Endothelial cell of umbilical vein (primary cell): ENCODE data around the gene MANF. TPM values are rescaled to one million over a fixed set of nuclear protein-coding genes. Genes with fewer than 3 reads are reported as not detected.

ENCODE experiments used
- BruUV-seq: library from RNA; stranded (reverse); fragments of 400-500 nt; replicated peaks from 2 replicates; lab custom pipeline; 2021; lab: Mats Ljungman, UMichigan
- CTCF ChIA-PET: fragments of 300-600, 350-600 bp; sonication (Branson Sonifier 250); formaldehyde crosslinking; loops from one replicate; lab custom pipeline; 2021; ENCODE audit warnings: antibody characterized with exemption, inconsistent platforms; lab: Charles Lee
- POLR2A ChIA-PET: fragments of 300-600, 350-600 bp; sonication (Branson Sonifier 250); formaldehyde crosslinking; loops from one replicate; lab custom pipeline; 2021; ENCODE audit warnings: antibody characterized with exemption, inconsistent platforms; lab: Charles Lee
- DNase-seq: peaks from one replicate; pipeline ENCODE4 v3.0.0-alpha.2; 2011; ENCODE audit warnings: low read depth, low spot score
- FAIRE-seq: peaks from 2 replicates; lab custom pipeline; 2011; peaks lifted over from hg19 to GRCh38; lab: Jason Lieb, UNC
- H2AFZ ChIP-seq: 2 replicates; pipeline ENCODE4 v1.6.0; 2012; ENCODE audit warnings: low read depth, low read length, control low read depth, inconsistent platforms
- H3K27ac ChIP-seq: 2 replicates; pipeline ENCODE4 v1.5.1; 2011; ENCODE audit warnings: low read depth, mild to moderate bottlenecking, control low read depth, low read length, moderate library complexity; ENCODE audit not compliant: insufficient read depth
- H3K27me3 ChIP-seq, 2 experiments: 2 replicates each; pipeline versions ENCODE4 v1.6.0 to v1.6.1; 2011; ENCODE audit warnings: low read length in 2 of 2, mixed read lengths in 1 of 2; ENCODE audit not compliant: control insufficient read depth in 2 of 2, insufficient read depth in 2 of 2
- H3K36me3 ChIP-seq, 2 experiments: 2 replicates in 1 of 2; 3 replicates in 1 of 2; pipeline ENCODE4 v1.5.1; 2011; ENCODE audit warnings: low read length in 2 of 2, mild to moderate bottlenecking in 1 of 2, moderate library complexity in 1 of 2; ENCODE audit not compliant: control insufficient read depth in 2 of 2, insufficient read depth in 2 of 2; ENCODE audit errors: extremely low read depth in 1 of 2
- H3K4me1 ChIP-seq: 3 replicates; pipeline ENCODE4 v1.5.1; 2011; ENCODE audit warnings: mild to moderate bottlenecking, low read length; ENCODE audit not compliant: control insufficient read depth, insufficient read depth; ENCODE audit errors: extremely low read depth
- H3K4me2 ChIP-seq: 2 replicates; pipeline ENCODE4 v1.6.1; 2011; ENCODE audit warnings: low read length, control low read depth, mixed read lengths; ENCODE audit not compliant: insufficient read depth
- H3K4me3 ChIP-seq, 3 experiments: fragments of 200-600 bp in 1 of 3; sonication (generic), shearing (Covaris generic) in 1 of 3; replicated peaks in 1 of 3; 2 replicates each; pipeline ENCODE4 v1.5.1; 2011 to 2016; ENCODE audit warnings: control low read depth in 3 of 3, low read length in 3 of 3, mild to moderate bottlenecking in 2 of 3, inconsistent platforms in 1 of 3, low read depth in 1 of 3, moderate library complexity in 1 of 3; ENCODE audit not compliant: insufficient read depth in 1 of 3
- H3K79me2 ChIP-seq: 2 replicates; pipeline ENCODE4 v1.6.0; 2012; ENCODE audit warnings: low read length, inconsistent platforms; ENCODE audit not compliant: control insufficient read depth, insufficient read depth
- H3K9ac ChIP-seq: replicated peaks from 2 replicates; pipeline ENCODE3; 2011; ENCODE audit warnings: low read length, control low read depth; ENCODE audit not compliant: insufficient read depth; ENCODE audit errors: extremely low read depth
- H3K9me1 ChIP-seq: replicated peaks from 3 replicates; pipeline ENCODE4 v1.6.0; 2011; ENCODE audit warnings: mild to moderate bottlenecking, low read length; ENCODE audit not compliant: control insufficient read depth, insufficient read depth; ENCODE audit errors: extremely low read depth
- H3K9me3 ChIP-seq: replicated peaks from 2 replicates; pipeline ENCODE4 v1.5.1; 2012; ENCODE audit warnings: low read length, inconsistent platforms; ENCODE audit not compliant: control insufficient read depth, insufficient read depth
- H4K20me1 ChIP-seq: replicated peaks from 2 replicates; pipeline ENCODE3; 2011; ENCODE audit warnings: mild to moderate bottlenecking, low read length; ENCODE audit not compliant: control insufficient read depth, insufficient read depth; ENCODE audit errors: extremely low read depth
- CTCF ChIP-seq, 2 donors: IDR thresholded peaks; 1 replicate in 1 of 2; 2 replicates in 1 of 2; pipeline ENCODE4 v1.5.1; 2011; ENCODE audit warnings: low read length in 2 of 2, mild to moderate bottlenecking in 2 of 2, moderate library complexity in 2 of 2, control low read depth in 1 of 2, inconsistent platforms in 1 of 2, low read depth in 1 of 2; ENCODE audit not compliant: insufficient read depth in 1 of 2; ENCODE audit errors: extremely low read depth in 1 of 2
- EZH2 ChIP-seq: IDR thresholded peaks from 2 replicates; pipeline ENCODE4 v1.6.1; 2012; ENCODE audit warnings: borderline replicate concordance, low read depth, mild to moderate bottlenecking, moderate library complexity, low read length, inconsistent platforms; ENCODE audit not compliant: severe bottlenecking
- FOS ChIP-seq: IDR thresholded peaks from 2 replicates; pipeline ENCODE4 v1.6.1; 2011; ENCODE audit warnings: mild to moderate bottlenecking, low read length, moderate library complexity, borderline replicate concordance; ENCODE audit not compliant: insufficient read depth
- GATA2 ChIP-seq: IDR thresholded peaks from 2 replicates; pipeline ENCODE4 v1.7.0; 2011; ENCODE audit warnings: low read depth, mild to moderate bottlenecking, moderate library complexity, mixed read lengths, low read length; ENCODE audit not compliant: insufficient read length, insufficient read depth
- JUN ChIP-seq: IDR thresholded peaks from 2 replicates; pipeline ENCODE4 v1.6.1; 2011; ENCODE audit warnings: borderline replicate concordance, low read depth; ENCODE audit not compliant: insufficient read length, insufficient read depth
- MAX ChIP-seq: IDR thresholded peaks from 2 replicates; pipeline ENCODE4 v1.6.1; 2011; ENCODE audit not compliant: insufficient read depth, insufficient read length
- MYC ChIP-seq: IDR thresholded peaks from one replicate; pipeline ENCODE4 v1.6.1; 2011; ENCODE audit warnings: mild to moderate bottlenecking, low read depth, low read length
- POLR2A ChIP-seq: IDR thresholded peaks from 2 replicates; pipeline ENCODE4 v1.6.1; 2012; ENCODE audit warnings: low read depth, mild to moderate bottlenecking, control low read depth, low read length
- POLR2AphosphoS5 ChIP-seq: IDR thresholded peaks from 2 replicates; pipeline ENCODE4 v1.6.1; 2012; ENCODE audit warnings: low read depth, mild to moderate bottlenecking, control low read depth, low read length, moderate library complexity; ENCODE audit not compliant: insufficient read depth
- dilution Hi-C: fragments of 300-500 bp; cut with MboI; formaldehyde crosslinking; loops from one replicate; pipeline ENCODE4 v1.15.0; 2019; ENCODE audit warnings: low sequenced_read_pairs; ENCODE audit not compliant: extremely low pct_ligation_motif_present
- intact Hi-C: fragments of 100-400 bp; cut with micrococcal nuclease; formaldehyde crosslinking; loops from one replicate; pipeline ENCODE4 v1.10.0; 2022
- polyA plus RNA-seq, 4 experiments: library from polyadenylated mRNA; depleted of rRNA in 3 of 4; stranded (reverse) in 3 of 4; unstranded in 1 of 4; fragments of >200 nt; gene quantifications; 2 replicates each; pipeline versions ENCODE4 v1.2.1 to v1.2.3, GENCODE V29; 2011 to 2012; ENCODE audit warnings: missing spikeins in 1 of 4
- total RNA-seq: library from RNA; stranded (reverse); gene quantifications from 2 replicates; pipeline ENCODE4 v1.2.3, GENCODE V29; 2021

Gene MANF
- total and polyA plus RNA-seq, 2 donors (not counting 3 experiments of a cell fraction or from before 2014, with no cell fraction given) = 100 to 248 TPM

- Histone ChIP-seq H3K4me3 (no peak overlapping the region), H3K9me1 (no peaks in the 10 kb centered on the region), H3K4me1 (peaks cover 15% of the 10 kb centered on the region), H3K79me2 (no peaks in the 10 kb centered on the region), H3K9me3 (no peaks in the 10 kb centered on the region), H3K9ac (no peak overlapping the region), H2AFZ (no peak overlapping the region), H4K20me1 (no peaks in the 10 kb centered on the region), H3K36me3 (no peaks in the 10 kb centered on the region), H3K27me3 (peaks cover 0 to 3% of the 10 kb centered on the region in 2 experiments), H3K27ac (no peak overlapping the region), H3K4me2 (no peak overlapping the region)
- no peak for TF ChIP-seq POLR2AphosphoS5
- no peak for TF ChIP-seq GATA2
- TF ChIP-seq FOS = no peak
- TF ChIP-seq JUN = no peak
- TF ChIP-seq POLR2A = no peak
- no peak for TF ChIP-seq MYC
- TF ChIP-seq EZH2 = no peak
- no peak for TF ChIP-seq MAX
- TF ChIP-seq CTCF (IDR thresholded peaks at IDR 0.05; ENCODE audit: extremely low read depth in 1 of 2, insufficient read depth in 1 of 2, low read depth in 1 of 2, low read length in 2 of 2) = no peak
- intact Hi-C loops (no loop called here), dilution Hi-C loops (no loop called here)
- ChIA-PET POLR2A (no interaction called here), CTCF (interaction anchor here (0.6 to 3.6 kb wide), 3 partner anchors 22 to 881 kb away, joined by 3 to 13 read pairs (median 4); no protein-coding TSS in a partner anchor)
- no TSS peak for BruUV-seq
- FAIRE-seq (no peak), DNase-seq (no peak)
These were observed 46.5 kb upstream of the MANF start for GRCh38 chr3:51338632-51339031.
